ENCODE data around the gene BTG1.
"Not testable (repeated sequence)": the region's sequence is repeated elsewhere in the genome, so short reads cannot be mapped to it uniquely, and the experiment has no call there.

Gene BTG1

GRCh38 chr12:92107621-92108131, 38.0 kb downstream of the BTG1 start:
- Mint-ChIP-seq H3K27ac (peak overlapping the region; percentile 61), H3K4me3 (no peak overlapping the region), H3K9me3 (no peaks in the 10 kb centered on the region), H3K4me1 (ENCODE audit: low read depth) (peaks cover 72% of the 10 kb centered on the region), H3K27me3 (no peaks in the 10 kb centered on the region), H3K36me3 (ENCODE audit: low read depth) (peaks cover 8% of the 10 kb centered on the region)
- DNase-seq, result no peak

GRCh38 chr12:92107094-92107493, 38.6 kb downstream of the BTG1 start:
- Mint-ChIP-seq H3K27ac (peak overlapping the region; percentile 52), H3K27me3 (no peaks in the 10 kb centered on the region), H3K4me3 (no peak overlapping the region), H3K36me3 (ENCODE audit: low read depth) (peaks cover 9% of the 10 kb centered on the region), H3K9me3 (no peaks in the 10 kb centered on the region), H3K4me1 (ENCODE audit: low read depth) (peaks cover 70% of the 10 kb centered on the region)
- DNase-seq, result no peak

DNA sequence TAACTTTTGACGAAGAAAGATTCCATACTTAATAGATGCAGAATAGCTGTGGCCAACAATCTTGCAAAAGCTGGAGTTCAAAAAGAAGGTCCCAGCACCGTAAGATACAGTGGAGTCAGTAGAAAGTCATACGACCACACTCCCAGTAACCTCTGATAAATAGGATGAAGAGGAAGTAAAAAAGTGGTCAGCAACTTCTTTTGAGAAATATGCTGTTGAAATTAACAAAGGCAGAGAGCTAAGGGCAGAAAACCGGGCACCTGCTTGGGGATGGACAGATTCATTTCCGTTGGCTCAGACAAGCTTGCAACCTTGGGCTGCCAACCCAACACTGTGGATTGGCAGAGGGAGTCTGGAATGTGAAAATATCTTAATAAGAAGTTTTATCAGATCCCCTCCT, 40.0 kb downstream of the BTG1 start:
- Mint-ChIP-seq H3K4me1 (ENCODE audit: low read depth) (peaks cover 63% of the 10 kb centered on the region), H3K27me3 (no peaks in the 10 kb centered on the region), H3K4me3 (peak overlapping the region; percentile 51), H3K36me3 (ENCODE audit: low read depth) (peaks cover 7% of the 10 kb centered on the region), H3K27ac (peak overlapping the region; percentile 74), H3K9me3 (peaks cover 4% of the 10 kb centered on the region)
- no peak for DNase-seq

DNA sequence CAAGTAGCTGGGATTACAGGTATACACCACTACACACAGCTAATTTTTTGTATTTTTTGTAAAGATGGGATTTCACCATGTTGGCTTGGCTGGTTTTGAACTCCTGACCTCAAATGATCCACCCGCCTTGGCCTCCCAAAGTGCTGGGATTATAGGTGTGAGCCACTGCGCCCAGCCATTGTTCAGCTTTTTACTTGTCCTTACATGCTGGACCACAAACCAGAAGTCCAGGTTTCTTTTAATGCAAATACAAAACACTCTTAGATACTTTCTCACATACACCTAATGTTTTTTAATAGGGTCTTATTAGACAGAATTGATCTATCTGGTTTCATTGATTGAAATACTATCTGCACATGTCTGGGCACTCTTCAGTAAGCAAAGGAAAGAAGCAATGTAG, 40.5 kb downstream of the BTG1 start:
- Mint-ChIP-seq H3K4me3 (peak overlapping the region; percentile 51), H3K36me3 (ENCODE audit: low read depth) (peaks cover 11% of the 10 kb centered on the region), H3K27ac (peak overlapping the region; percentile 74), H3K4me1 (ENCODE audit: low read depth) (peaks cover 59% of the 10 kb centered on the region), H3K9me3 (peaks cover 8% of the 10 kb centered on the region), H3K27me3 (no peaks in the 10 kb centered on the region)
- DNase-seq, result no peak

DNA sequence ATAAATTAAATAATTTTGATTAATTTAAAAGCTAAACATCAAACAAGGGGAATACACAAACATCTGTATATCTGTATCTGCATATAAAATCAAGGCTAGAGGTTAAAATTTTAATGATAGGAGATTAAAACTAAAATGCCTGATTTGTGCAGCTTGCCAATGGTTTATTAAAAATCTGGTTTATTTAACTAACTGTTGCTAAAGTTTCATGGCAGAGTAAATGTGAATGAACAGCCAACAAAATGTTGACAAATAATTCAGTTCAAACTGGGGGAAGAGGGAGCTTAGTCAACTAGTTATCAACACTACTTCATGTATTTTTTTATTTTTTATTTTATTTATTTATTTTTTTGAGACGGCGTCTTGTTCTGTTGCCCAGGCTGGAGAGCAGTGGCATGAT, 43.0 kb downstream of the BTG1 start:
- Mint-ChIP-seq H3K4me1 (ENCODE audit: low read depth) (peaks cover 51% of the 10 kb centered on the region), H3K27me3 (no peaks in the 10 kb centered on the region), H3K27ac (no peak overlapping the region), H3K36me3 (ENCODE audit: low read depth) (peaks cover 22% of the 10 kb centered on the region), H3K4me3 (no peak overlapping the region), H3K9me3 (peaks cover 19% of the 10 kb centered on the region)
- DNase-seq, result no peak

- no peak overlapping the region for H3K4me3 Mint-ChIP-seq
- H3K27ac Mint-ChIP-seq, result no peak overlapping the region
- peaks cover 22% of the 10 kb centered on the region for H3K36me3 Mint-ChIP-seq (ENCODE audit: low read depth)
- no peaks in the 10 kb centered on the region for H3K27me3 Mint-ChIP-seq
- H3K9me3 Mint-ChIP-seq, result peaks cover 19% of the 10 kb centered on the region
- DNase-seq, result no peak
- peaks cover 50% of the 10 kb centered on the region for H3K4me1 Mint-ChIP-seq (ENCODE audit: low read depth)
Observed at GRCh38 chr12:92098594-92099380, 46.9 kb downstream of the BTG1 start.

DNA sequence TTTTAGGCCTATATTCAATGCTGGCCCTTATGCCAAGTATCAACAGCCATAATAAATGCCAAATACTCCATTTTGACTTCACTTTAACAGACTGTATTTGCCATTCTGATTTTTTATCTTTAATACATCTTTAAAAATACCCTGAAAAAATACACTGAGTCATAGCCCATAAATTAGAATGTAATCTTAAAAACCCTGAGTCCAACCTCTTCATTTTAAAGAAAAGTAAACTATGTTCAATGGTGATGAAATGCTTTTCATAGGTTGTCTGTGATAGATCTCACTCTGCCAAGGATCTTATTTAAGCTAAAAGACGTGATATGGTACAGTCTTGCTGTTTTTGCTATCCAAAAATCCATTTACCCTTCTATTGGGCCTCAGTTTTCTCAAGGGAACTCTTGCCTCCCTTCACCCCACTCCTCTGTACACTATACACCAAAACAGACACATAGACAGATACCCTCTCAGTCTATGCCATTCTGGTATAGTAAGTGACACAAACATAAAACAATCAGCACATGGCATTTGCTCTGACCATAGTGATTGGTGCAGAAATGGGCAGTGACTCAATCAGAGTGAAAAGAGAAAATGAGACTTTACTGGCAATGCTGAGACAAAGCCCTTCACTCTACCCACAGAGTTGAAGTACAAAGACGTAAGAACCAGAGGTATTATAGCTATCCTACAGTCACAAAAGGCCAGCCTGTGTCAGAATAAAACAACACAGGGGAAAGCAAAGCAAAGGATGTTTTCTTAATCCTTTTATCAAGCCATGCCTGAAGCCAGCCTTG, 49.1 kb downstream of the BTG1 start:
- Mint-ChIP-seq H3K27ac (peak overlapping the region; percentile 80), H3K4me3 (peak overlapping the region; percentile 31), H3K4me1 (ENCODE audit: low read depth) (peaks cover 47% of the 10 kb centered on the region), H3K36me3 (ENCODE audit: low read depth) (peaks cover 20% of the 10 kb centered on the region), H3K9me3 (peaks cover 19% of the 10 kb centered on the region), H3K27me3 (no peaks in the 10 kb centered on the region)
- DNase-seq, result no peak

- Mint-ChIP-seq H3K4me1 (ENCODE audit: low read depth) (peaks cover 45% of the 10 kb centered on the region), H3K27ac (no peak overlapping the region), H3K27me3 (no peaks in the 10 kb centered on the region), H3K4me3 (no peak overlapping the region), H3K36me3 (ENCODE audit: low read depth) (peaks cover 12% of the 10 kb centered on the region), H3K9me3 (peaks cover 7% of the 10 kb centered on the region)
- no peak for DNase-seq
Observed at GRCh38 chr12:92094751-92095161, 50.9 kb downstream of the BTG1 start.

- H3K27ac Mint-ChIP-seq; DNase-seq; H3K36me3 Mint-ChIP-seq (ENCODE audit: low read depth); H3K4me3 Mint-ChIP-seq; H3K9me3 Mint-ChIP-seq; H3K27me3 Mint-ChIP-seq: not testable (repeated sequence)
- peaks cover 47% of the 10 kb centered on the region for H3K4me1 Mint-ChIP-seq (ENCODE audit: low read depth)
Observed at GRCh38 chr12:92094301-92094700, 51.3 kb downstream of the BTG1 start.

Measured in activated T-cell treated with anti-CD3 and anti-CD28 coated beads, Interleukin-2, amount 50 U/mL, for 24 hours (primary cell).